ENCODE data around the gene CHIA.

CHIA gene

GRCh38 chr1:111346089-111346885 is 55.6 kb downstream of the CHIA start:
- Histone ChIP-seq H3K9me3 (ENCODE audit: insufficient read depth, low read length, severe bottlenecking) (no peaks in the 10 kb centered on the region), H3K4me3 (ENCODE audit: low read depth in 1 of 2, low read length in 2 of 2) (peak overlapping the region; percentile 24 to 66; a peak in 3 of 4 replicates), H3K4me2 (ENCODE audit: insufficient read depth, low read length) (peak overlapping the region; percentile 81), H3K4me1 (ENCODE audit: insufficient read depth, low read length) (peaks cover 19% of the 10 kb centered on the region), H2AFZ (ENCODE audit: low read depth, low read length) (peak overlapping the region; percentile 82), H3K27ac (ENCODE audit: low read length) (peak overlapping the region; percentile 71), H3K27me3 (ENCODE audit: insufficient read depth, low read length, poor library complexity) (no peaks in the 10 kb centered on the region), H3K36me3 (ENCODE audit: insufficient read depth, low read length) (no peaks in the 10 kb centered on the region), H3K9ac (ENCODE audit: low read depth, low read length) (peak overlapping the region; percentile 54), H3K79me2 (ENCODE audit: insufficient read depth, low read length) (no peaks in the 10 kb centered on the region), H4K20me1 (ENCODE audit: insufficient read depth, low read length) (no peaks in the 10 kb centered on the region)
- peak; percentile 91 for DNase-seq
- TF ChIP-seq EZH2 (IDR thresholded peaks at IDR 0.05; ENCODE audit: borderline replicate concordance, low read depth, low read length, severe bottlenecking) (no peak), CTCF (IDR thresholded peaks at IDR 0.05; ENCODE audit: borderline replicate concordance, extremely low read depth, low read length, poor library complexity, severe bottlenecking) (peak; percentile 61)
- ATAC-seq (ENCODE audit: insufficient read depth, low read depth), result peak; percentile 93

- no peak overlapping the region for H2AFZ ChIP-seq (ENCODE audit: low read depth, low read length)
- TF ChIP-seq CTCF (IDR thresholded peaks at IDR 0.05; ENCODE audit: borderline replicate concordance, extremely low read depth, low read length, poor library complexity, severe bottlenecking), result no peak
- TF ChIP-seq EZH2 (IDR thresholded peaks at IDR 0.05; ENCODE audit: borderline replicate concordance, low read depth, low read length, severe bottlenecking), result no peak
- peak overlapping the region; percentile 81 for H3K4me2 ChIP-seq (ENCODE audit: insufficient read depth, low read length)
- no peak overlapping the region for H3K4me3 ChIP-seq (ENCODE audit: low read depth in 1 of 2, low read length in 2 of 2)
- no peaks in the 10 kb centered on the region for H3K36me3 ChIP-seq (ENCODE audit: insufficient read depth, low read length)
- no peak overlapping the region; the same call in 1 of the 2 replicates for H3K9ac ChIP-seq (ENCODE audit: low read depth, low read length)
- peaks cover 19% of the 10 kb centered on the region for H3K4me1 ChIP-seq (ENCODE audit: insufficient read depth, low read length)
- no peaks in the 10 kb centered on the region for H3K27me3 ChIP-seq (ENCODE audit: insufficient read depth, low read length, poor library complexity)
- H3K79me2 ChIP-seq (ENCODE audit: insufficient read depth, low read length), result no peaks in the 10 kb centered on the region
- H4K20me1 ChIP-seq (ENCODE audit: insufficient read depth, low read length), result no peaks in the 10 kb centered on the region
- H3K27ac ChIP-seq (ENCODE audit: low read length), result no peak overlapping the region
- ATAC-seq (ENCODE audit: insufficient read depth, low read depth), result no peak
- no peak for DNase-seq
- H3K9me3 ChIP-seq (ENCODE audit: insufficient read depth, low read length, severe bottlenecking), result no peaks in the 10 kb centered on the region
Observed at GRCh38 chr1:111347026-111347425, 56.4 kb downstream of the CHIA start.

DNA sequence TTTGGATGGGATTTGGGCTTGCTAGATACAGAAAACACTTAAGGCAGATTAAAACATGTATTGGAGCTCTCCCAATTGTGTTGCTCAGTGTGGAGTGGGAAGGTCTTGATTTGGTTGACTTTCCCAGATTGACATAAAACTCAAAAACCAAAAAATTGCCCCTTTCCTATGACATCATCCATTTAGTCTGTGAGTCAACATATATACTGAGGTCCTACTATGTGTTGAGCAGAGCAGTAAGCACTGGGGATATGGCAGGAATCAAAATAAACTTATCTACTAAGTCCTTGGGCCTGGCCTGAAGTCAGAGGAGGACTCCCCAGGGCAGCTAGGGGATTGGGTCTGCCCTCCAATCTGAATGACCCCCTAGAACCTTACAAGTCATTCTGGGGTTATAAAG is 61.0 kb downstream of the CHIA start:
- H2AFZ ChIP-seq (ENCODE audit: low read depth, low read length), result no peak overlapping the region
- no peak for DNase-seq
- no peaks in the 10 kb centered on the region for H3K9me3 ChIP-seq (ENCODE audit: insufficient read depth, low read length, severe bottlenecking)
- no peak overlapping the region for H3K4me3 ChIP-seq (ENCODE audit: low read depth in 1 of 2, low read length in 2 of 2)
- H3K4me1 ChIP-seq (ENCODE audit: insufficient read depth, low read length), result peaks cover 25% of the 10 kb centered on the region
- TF ChIP-seq EZH2 (IDR thresholded peaks at IDR 0.05; ENCODE audit: borderline replicate concordance, low read depth, low read length, severe bottlenecking) (no peak), CTCF (IDR thresholded peaks at IDR 0.05; ENCODE audit: borderline replicate concordance, extremely low read depth, low read length, poor library complexity, severe bottlenecking) (no peak)
- H3K27ac ChIP-seq (ENCODE audit: low read length), result no peak overlapping the region
- H3K27me3 ChIP-seq (ENCODE audit: insufficient read depth, low read length, poor library complexity), result no peaks in the 10 kb centered on the region
- H4K20me1 ChIP-seq (ENCODE audit: insufficient read depth, low read length), result no peaks in the 10 kb centered on the region
- H3K79me2 ChIP-seq (ENCODE audit: insufficient read depth, low read length), result no peaks in the 10 kb centered on the region
- H3K36me3 ChIP-seq (ENCODE audit: insufficient read depth, low read length), result no peaks in the 10 kb centered on the region
- no peak overlapping the region for H3K9ac ChIP-seq (ENCODE audit: low read depth, low read length)
- no peak for ATAC-seq (ENCODE audit: insufficient read depth, low read depth)
- no peak overlapping the region for H3K4me2 ChIP-seq (ENCODE audit: insufficient read depth, low read length)
